ENCODE results near the gene HK3.

HK3 gene

DNA sequence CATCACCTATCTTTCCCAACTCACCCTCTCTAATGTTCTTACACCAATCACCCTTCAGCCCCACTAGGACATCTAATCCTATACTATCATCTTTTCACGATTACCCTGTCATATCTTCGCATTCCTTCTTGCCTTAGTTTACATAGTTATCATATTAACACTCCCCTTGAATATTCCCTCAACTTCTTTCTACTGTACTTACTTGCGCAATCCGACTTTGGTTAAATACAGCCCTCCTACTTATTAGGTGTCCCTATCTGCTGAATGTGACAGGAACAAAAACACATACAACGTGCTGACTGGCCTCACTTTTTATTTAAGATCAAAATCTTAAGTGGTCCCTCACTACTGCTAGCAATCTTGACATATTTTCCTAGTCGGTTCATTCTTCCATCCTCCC lies 19.5 kb upstream of the HK3 start:
- Mint-ChIP-seq H3K27ac (peak overlapping the region; percentile 30), H3K4me3 (no peak overlapping the region), H3K9me3 (no peaks in the 10 kb centered on the region), H3K4me1 (peaks cover 8% of the 10 kb centered on the region), H3K27me3 (no peaks in the 10 kb centered on the region), H3K36me3 (peaks cover 35% of the 10 kb centered on the region)
- ATAC-seq (ENCODE audit: low read depth) (no peak), DNase-seq (ENCODE audit: low spot score in 2 of 2) (no peak)

DNA sequence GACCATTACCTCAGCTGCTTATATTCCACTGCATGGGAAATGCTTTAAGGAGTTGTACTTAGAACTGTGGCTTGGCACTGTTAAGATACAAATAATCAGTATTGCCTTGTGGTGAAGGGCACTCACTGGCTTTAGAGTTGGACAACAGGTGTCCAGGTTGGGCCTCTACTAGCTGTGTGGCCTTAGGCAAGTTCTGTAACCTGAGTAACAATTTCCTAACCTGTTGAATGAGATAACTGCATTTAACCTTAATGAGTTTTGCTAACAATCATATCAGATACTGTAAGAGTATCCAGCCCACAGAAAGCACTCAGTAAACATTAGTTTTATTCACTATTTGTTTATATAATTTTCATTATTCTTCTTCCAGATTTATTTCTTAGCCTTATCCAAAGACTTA lies 17.2 kb upstream of the HK3 start:
- ATAC-seq (ENCODE audit: low read depth): no peak
- DNase-seq (ENCODE audit: low spot score in 2 of 2): no peak
- H3K27me3 Mint-ChIP-seq: no peaks in the 10 kb centered on the region
- peak overlapping the region; percentile 9 for H3K27ac Mint-ChIP-seq
- peaks cover 5% of the 10 kb centered on the region for H3K4me1 Mint-ChIP-seq
- H3K9me3 Mint-ChIP-seq: no peaks in the 10 kb centered on the region
- H3K36me3 Mint-ChIP-seq: peaks cover 35% of the 10 kb centered on the region
- H3K4me3 Mint-ChIP-seq: no peak overlapping the region

DNA sequence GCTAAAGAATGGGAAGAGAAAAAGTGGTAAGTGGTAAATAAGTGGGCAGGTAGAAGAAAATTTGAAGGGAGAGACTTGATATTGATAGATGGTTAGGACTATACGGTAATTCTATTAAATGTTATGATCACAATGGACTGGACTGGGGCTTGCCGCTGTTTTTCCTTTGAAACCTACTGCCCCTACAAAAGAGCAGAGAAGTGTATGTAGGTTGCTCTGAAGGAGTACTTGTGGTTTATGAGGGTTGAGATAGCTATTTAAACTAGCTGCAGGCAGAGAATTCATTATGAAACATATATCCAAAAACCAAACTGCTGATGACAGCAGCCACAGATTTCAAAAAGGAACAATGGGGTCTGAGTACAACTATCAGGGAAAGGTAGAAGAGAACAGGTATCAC lies 16.8 kb upstream of the HK3 start:
- ATAC-seq (ENCODE audit: low read depth): no peak
- H3K4me3 Mint-ChIP-seq: no peak overlapping the region
- H3K27me3 Mint-ChIP-seq: no peaks in the 10 kb centered on the region
- DNase-seq (ENCODE audit: low spot score in 2 of 2): no peak
- peak overlapping the region; percentile 9 for H3K27ac Mint-ChIP-seq
- H3K4me1 Mint-ChIP-seq: peaks cover 5% of the 10 kb centered on the region
- no peaks in the 10 kb centered on the region for H3K9me3 Mint-ChIP-seq
- H3K36me3 Mint-ChIP-seq: peaks cover 34% of the 10 kb centered on the region

DNA sequence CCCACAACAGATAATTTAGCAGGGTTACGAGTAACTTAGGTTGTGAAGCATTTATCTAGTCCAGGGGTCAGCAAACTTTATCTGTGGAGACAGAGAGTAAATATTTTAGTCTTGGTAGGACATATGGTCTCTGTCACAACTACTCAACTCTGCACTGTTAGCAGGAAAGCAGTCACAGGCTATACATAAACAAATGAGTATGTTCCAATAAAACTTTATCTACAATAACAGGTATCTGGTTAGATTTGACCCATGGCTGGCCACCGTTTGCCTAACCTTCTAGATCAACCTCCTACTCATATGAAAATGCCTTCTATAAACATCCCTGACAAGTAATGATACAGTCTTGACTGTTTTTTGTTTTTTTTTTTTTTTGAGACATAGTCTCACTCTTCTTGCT lies 13.0 kb upstream of the HK3 start:
- no peak for DNase-seq (ENCODE audit: low spot score in 2 of 2)
- ATAC-seq (ENCODE audit: low read depth): no peak
- Mint-ChIP-seq H3K27me3 (no peaks in the 10 kb centered on the region), H3K4me1 (peaks cover 5% of the 10 kb centered on the region), H3K4me3 (no peak overlapping the region), H3K27ac (no peak overlapping the region), H3K36me3 (peaks cover 40% of the 10 kb centered on the region), H3K9me3 (no peaks in the 10 kb centered on the region)

DNA sequence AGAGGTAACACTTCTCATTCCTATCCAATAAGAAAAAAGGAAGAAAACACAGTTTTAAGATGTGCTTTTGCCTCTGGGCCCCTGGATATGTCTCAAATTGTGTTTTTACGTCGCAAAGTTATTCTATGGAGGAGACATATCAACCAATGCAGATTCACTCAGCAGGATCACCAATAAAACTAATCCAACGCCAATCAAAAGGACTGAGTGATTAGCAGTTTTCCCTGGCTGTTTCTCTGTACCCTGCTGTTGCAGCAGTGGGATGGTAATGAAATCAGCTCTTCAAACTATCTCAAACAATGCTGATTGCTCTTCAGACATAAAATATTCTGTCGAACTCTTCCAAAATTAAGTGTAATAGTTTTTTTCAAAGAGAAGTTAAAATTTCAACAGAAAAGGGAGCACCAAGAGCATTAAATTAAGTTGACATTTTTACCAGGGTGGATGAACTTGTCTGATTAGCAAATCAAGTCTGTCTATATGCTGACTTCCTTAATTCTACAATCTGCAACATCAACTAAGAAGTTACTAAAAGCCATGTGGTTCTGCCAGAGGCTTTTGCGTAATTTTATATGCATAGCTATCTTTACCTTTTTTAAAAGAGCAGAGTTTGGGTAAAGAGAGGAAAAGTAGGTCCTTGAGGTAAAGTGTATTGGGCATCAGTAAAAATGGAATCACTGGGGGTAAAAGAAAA lies 9.7 kb upstream of the HK3 start:
- no peaks in the 10 kb centered on the region for H3K9me3 Mint-ChIP-seq
- DNase-seq (ENCODE audit: low spot score in 2 of 2): no peak
- peaks cover 53% of the 10 kb centered on the region for H3K36me3 Mint-ChIP-seq
- ATAC-seq (ENCODE audit: low read depth): no peak
- H3K27me3 Mint-ChIP-seq: no peaks in the 10 kb centered on the region
- peaks cover 1% of the 10 kb centered on the region for H3K4me1 Mint-ChIP-seq
- H3K4me3 Mint-ChIP-seq: no peak overlapping the region
- no peak overlapping the region for H3K27ac Mint-ChIP-seq

DNA sequence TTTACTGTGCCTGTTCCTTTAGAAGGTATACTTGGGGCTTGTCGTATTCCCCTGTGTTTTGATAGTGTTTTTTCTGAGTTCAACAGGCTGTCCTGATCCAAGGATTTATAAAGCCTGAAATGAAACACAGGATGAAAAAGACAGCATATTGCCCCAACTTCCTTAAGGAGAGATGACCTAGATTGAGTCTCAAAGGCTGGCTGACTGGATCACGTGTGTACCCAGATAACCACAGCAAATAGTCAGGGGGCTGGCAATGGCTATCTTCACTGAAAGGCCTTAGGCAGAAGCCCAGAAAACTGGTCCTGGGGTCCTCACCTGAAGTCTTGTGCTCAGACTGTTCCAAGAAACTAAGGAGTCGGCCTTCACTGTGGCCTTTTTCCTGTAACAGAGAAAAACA lies 7.7 kb upstream of the HK3 start:
- peaks cover under 1% of the 10 kb centered on the region for H3K4me1 Mint-ChIP-seq
- H3K36me3 Mint-ChIP-seq: peaks cover 52% of the 10 kb centered on the region
- ATAC-seq (ENCODE audit: low read depth): no peak
- H3K27me3 Mint-ChIP-seq: no peaks in the 10 kb centered on the region
- no peak for DNase-seq (ENCODE audit: low spot score in 2 of 2)
- no peak overlapping the region for H3K4me3 Mint-ChIP-seq
- H3K27ac Mint-ChIP-seq: no peak overlapping the region
- no peaks in the 10 kb centered on the region for H3K9me3 Mint-ChIP-seq

DNA sequence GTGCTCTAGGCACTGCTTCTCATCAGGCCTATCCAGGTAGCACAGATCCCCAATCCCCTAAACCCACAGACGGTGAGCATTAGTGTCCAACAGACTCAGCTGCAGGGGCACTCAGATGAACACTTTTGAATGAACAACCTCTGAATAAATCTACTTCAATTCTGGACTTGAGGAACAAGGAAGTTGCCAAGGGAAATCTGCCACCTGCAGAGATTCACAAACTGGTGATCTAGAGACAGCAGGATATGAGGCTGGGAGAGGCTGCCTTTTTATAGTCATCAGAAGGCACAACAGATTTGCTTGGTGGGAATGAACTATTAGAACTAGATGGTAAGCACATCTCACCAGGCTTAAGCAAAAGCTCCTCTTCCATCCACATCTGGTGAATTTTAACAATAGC lies 7.0 kb upstream of the HK3 start:
- peaks cover 2% of the 10 kb centered on the region for H3K4me1 Mint-ChIP-seq
- H3K9me3 Mint-ChIP-seq: no peaks in the 10 kb centered on the region
- H3K4me3 Mint-ChIP-seq: no peak overlapping the region
- DNase-seq (ENCODE audit: low spot score in 2 of 2) (no peak), ATAC-seq (ENCODE audit: low read depth) (no peak)
- peaks cover 49% of the 10 kb centered on the region for H3K36me3 Mint-ChIP-seq
- no peak overlapping the region for H3K27ac Mint-ChIP-seq
- no peaks in the 10 kb centered on the region for H3K27me3 Mint-ChIP-seq

DNA sequence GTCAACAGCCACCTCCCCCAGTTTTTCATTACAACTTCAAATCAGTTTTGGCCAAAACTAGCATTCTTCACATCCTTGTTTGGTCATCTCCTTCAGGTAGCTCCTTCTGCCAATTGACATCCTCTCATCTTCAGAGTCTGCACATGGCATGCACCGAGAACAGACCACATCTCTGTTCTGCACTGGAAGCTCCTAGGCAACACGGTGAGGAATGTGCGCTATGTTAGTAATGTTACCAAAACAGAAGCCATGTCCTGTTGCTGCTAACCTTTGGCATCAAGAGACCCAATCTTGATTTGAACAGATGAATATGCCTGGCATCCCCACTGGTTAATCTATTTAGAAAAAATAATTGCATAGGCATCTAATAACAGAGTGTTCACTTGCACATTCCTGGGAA lies 5.1 kb upstream of the HK3 start:
- Mint-ChIP-seq H3K27ac (peak overlapping the region; percentile 53), H3K4me1 (peaks cover 7% of the 10 kb centered on the region), H3K36me3 (peaks cover 42% of the 10 kb centered on the region), H3K4me3 (no peak overlapping the region), H3K27me3 (no peaks in the 10 kb centered on the region), H3K9me3 (no peaks in the 10 kb centered on the region)
- DNase-seq (ENCODE audit: low spot score in 2 of 2) (no peak), ATAC-seq (ENCODE audit: low read depth) (no peak)

DNA sequence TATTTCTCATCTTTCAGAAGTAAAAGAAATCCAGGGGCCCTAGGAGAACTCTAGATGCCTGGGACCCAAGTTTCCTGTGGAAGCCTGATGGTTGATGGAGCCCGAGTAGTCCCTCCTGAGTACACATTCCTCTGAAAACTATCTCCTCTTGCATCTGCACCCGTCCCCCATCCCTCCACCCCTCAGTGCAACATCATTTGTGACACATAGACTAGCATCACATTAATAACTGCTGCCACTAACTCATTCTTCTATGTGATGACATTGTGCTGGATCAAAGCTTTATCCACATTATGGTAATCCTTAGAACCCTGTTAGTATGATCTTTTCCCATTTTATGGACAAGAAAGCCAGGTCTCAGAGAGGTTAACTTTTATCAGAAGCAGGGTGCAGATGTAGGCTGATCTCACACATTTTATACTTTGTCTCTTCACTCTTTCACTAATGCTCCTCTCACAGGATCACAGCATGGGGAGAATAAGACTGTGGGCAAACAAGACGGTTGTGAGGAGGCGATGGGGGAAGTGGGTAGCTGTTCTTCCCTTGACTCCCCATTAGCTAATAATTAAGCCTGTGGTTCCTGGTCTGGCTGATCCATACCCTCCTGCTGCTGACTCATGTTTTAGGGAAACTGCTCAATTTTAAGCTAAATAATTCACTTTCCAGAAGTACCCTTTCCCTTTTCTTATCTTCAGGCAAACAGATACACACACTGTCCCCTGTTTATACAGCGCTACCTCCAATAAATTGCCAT lies 3.9 kb upstream of the HK3 start:
- H3K27ac Mint-ChIP-seq: peak overlapping the region; percentile 80
- H3K36me3 Mint-ChIP-seq: peaks cover 34% of the 10 kb centered on the region
- H3K9me3 Mint-ChIP-seq: no peaks in the 10 kb centered on the region

DNA sequence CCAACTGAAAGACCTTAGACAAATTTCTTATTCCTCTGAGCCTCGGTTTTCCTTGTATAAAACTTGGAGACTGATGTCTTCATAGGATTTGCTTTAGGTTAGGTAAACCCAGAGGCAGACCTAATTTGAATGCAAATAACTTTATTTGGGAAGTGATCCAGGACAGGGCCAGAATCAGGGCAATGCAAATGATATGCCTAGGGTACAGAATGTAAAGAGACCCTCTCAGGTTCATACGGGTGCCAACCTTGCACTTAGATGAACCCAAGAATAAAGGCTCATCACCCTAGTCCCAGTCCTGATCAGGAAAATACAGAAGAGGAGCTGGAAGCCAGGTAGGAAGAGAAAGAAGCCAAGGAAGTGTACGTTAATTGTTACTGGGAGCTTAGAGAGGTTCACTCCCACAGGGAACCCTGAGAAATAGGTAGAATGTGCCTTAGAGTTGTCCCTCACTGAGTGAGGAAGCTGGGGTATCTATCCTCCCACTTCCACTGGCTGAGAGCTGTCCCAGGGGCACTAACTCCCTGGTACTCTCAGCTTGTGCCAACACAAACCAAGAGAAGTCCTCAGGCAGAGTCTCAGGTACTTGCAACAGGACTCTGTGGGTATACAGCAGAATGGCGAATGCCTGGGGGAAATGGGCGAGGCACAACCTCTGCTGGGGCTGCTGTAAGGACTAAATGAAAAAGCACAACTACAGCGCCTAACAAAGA lies 3.1 kb upstream of the HK3 start:
- no peak overlapping the region for H3K4me3 Mint-ChIP-seq
- peak overlapping the region; percentile 57 for H3K27ac Mint-ChIP-seq
- peaks cover 29% of the 10 kb centered on the region for H3K36me3 Mint-ChIP-seq
- peaks cover 6% of the 10 kb centered on the region for H3K27me3 Mint-ChIP-seq
- ATAC-seq (ENCODE audit: low read depth) (no peak), DNase-seq (ENCODE audit: low spot score in 2 of 2) (no peak)
- H3K4me1 Mint-ChIP-seq: peaks cover 10% of the 10 kb centered on the region
- no peaks in the 10 kb centered on the region for H3K9me3 Mint-ChIP-seq

More for the DNA sequence above, 3.9 kb upstream of the HK3 start:
- Mint-ChIP-seq H3K27me3 (no peaks in the 10 kb centered on the region), H3K4me1 (peaks cover 10% of the 10 kb centered on the region), H3K4me3 (no peak overlapping the region)
- ATAC-seq (ENCODE audit: low read depth) (no peak), DNase-seq (ENCODE audit: low spot score in 2 of 2) (no peak)

DNA sequence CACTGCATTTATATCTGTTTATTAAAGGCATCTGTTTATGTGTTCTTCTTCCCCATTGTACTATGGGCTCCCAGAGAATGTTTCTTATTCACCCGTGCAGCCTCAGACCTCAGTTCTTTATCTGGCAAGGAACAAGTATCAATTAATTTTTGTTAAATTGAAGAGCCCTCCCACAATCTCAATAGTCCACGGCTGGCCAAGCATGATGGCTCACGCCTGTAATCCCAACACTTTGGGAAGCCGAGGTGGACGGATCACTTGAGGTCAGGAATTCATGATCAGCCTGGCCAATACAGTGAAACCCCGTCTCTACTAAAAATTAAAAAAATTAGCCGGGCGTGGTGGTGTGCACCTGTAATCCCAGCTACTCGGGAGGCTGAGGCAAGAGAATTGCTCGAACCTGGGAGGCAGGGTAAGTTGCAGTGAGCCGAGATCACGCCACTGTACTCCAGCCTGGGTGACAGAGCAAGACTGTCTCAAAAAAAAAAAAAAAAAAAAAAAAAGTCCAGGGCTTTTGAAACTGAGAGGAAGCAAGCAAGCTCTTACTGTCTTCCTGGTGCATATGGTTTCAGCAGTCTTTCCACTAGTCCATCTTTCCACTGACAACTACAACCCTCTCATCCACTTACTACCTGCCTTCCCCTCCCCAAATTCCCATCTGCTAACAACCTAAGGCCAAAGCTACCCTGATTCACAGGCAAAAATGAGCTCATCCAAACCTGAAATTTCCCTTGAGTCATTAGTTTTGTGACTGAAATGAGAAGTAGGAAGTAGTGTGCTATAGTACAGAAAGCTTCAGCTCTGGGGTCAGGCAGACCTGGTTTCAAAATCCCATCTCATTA lies 2.3 kb upstream of the HK3 start:
- H3K36me3 Mint-ChIP-seq: peaks cover 25% of the 10 kb centered on the region
- H3K4me1 Mint-ChIP-seq: peaks cover 10% of the 10 kb centered on the region
- DNase-seq (ENCODE audit: low spot score in 2 of 2): no peak
- H3K27me3 Mint-ChIP-seq: peaks cover 6% of the 10 kb centered on the region
- peak overlapping the region; percentile 57 for H3K27ac Mint-ChIP-seq
- no peaks in the 10 kb centered on the region for H3K9me3 Mint-ChIP-seq
- no peak overlapping the region for H3K4me3 Mint-ChIP-seq
- no peak for ATAC-seq (ENCODE audit: low read depth)

DNA sequence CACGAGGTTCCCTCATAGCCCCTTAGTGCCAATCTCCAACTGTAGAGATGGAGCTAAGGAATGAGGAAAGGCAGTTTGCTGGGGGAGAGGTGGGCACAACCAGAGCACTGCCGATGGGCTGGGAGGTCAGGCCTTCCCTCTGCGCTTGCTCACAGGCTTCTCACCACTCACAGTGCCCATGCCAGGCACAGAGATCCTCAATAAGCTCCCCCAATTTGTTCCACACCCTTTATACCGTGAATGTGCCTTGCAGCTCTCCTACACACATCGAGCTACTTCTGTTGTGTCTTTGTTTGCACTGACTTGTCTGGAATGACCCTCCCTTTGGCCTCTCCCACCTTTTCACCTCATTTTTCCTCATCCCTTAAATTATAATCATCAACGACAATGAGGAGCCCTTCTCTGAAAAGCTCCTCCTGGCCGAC lies 1.6 kb upstream of the HK3 start:
- H3K4me1 Mint-ChIP-seq: peaks cover 10% of the 10 kb centered on the region
- H3K27me3 Mint-ChIP-seq: peaks cover 6% of the 10 kb centered on the region
- no peak overlapping the region for H3K4me3 Mint-ChIP-seq
- no peak overlapping the region for H3K27ac Mint-ChIP-seq
- peaks cover 23% of the 10 kb centered on the region for H3K36me3 Mint-ChIP-seq
- DNase-seq (ENCODE audit: low spot score in 2 of 2): no peak
- no peak for ATAC-seq (ENCODE audit: low read depth)
- H3K9me3 Mint-ChIP-seq: no peaks in the 10 kb centered on the region

DNA sequence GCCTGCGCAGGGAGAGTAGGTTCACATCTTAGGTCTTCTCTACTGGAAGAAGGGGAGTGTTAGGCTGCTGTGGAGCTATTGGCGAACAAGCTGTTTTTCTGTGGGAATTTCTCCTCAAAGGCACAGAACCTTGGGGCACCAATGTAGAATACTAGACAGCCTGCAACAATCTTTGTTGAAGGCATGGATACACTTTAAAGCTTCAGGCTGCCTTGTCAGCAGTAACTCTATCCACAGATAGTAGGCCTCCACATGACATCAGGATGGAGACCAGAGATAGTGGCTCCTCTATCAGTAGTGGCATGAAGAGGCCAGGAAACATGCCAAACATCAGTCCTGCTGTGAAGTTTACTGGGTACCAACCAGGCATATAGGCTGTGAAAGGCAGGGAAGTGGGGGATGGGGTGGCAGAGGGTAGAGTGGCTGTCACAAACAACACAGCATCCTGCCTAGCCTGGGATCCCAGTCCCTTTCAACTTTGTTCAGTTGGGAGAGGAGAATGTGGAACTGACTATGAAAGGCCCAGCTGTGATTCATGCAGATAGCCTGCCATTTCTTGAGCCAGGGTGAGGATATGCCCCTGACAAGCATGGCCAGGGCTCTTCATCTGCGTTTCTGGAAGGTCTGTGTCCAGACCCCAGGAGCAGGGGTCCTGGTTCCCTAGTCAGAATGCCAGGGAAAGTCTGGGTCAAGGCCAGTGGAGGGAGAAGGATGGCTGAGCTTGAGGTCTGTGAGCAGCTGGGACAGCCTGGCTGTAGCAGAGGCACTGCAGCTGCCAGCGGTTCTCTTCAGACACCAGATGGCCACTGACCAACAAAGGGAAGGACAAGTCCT lies 1.0 kb upstream of the HK3 start:
- H3K4me3 Mint-ChIP-seq: no peak overlapping the region
- no peak overlapping the region for H3K27ac Mint-ChIP-seq
- DNase-seq (ENCODE audit: low spot score in 2 of 2) (no peak), ATAC-seq (ENCODE audit: low read depth) (no peak)
- peaks cover 10% of the 10 kb centered on the region for H3K4me1 Mint-ChIP-seq
- peaks cover 6% of the 10 kb centered on the region for H3K27me3 Mint-ChIP-seq
- no peaks in the 10 kb centered on the region for H3K9me3 Mint-ChIP-seq
- peaks cover 17% of the 10 kb centered on the region for H3K36me3 Mint-ChIP-seq

Measured in memory B cell (primary cell).